ENCODE data around the gene CDC42BPB.

CDC42BPB gene

DNA sequence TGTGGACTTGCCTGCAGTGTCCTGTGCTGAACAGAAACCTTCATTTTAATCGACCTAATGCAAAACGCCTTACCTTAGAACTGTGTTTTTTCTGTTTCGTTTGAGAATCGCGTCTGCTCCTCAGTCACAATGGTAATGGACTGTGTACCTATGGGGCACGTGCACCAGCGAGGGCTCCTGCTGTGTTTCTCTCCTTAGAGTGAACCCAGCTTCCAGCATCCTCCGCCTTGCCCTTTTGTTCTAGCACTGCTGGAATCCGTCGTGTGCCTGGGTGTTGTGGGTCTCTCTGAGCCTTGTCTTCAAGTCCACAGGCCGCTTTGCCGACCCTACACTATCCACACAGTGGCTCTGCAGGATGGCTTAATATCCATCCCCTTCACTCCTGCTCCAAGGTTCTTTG lies 131.2 kb downstream of the CDC42BPB start:
- no peak for DNase-seq

DNA sequence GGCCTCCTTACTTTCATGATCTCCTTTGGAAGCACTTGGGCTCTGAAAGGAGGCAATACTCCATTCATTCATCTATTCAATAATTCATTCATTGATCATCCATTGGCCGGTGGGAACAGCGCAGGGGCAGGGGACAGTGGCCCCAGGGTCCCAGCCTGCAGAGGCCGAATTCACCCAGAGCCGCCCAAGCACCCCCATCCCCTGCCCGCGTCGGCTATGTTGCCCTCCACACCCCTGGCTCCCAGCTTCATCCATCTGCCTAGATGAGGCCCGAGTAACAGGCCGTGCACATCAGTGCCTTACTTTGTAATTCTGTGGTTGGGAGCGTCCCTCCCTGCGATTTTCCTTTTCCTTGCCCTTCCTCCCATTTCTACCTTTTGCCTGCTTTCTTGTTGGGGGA lies 131.7 kb downstream of the CDC42BPB start:
- no peak for DNase-seq

DNA sequence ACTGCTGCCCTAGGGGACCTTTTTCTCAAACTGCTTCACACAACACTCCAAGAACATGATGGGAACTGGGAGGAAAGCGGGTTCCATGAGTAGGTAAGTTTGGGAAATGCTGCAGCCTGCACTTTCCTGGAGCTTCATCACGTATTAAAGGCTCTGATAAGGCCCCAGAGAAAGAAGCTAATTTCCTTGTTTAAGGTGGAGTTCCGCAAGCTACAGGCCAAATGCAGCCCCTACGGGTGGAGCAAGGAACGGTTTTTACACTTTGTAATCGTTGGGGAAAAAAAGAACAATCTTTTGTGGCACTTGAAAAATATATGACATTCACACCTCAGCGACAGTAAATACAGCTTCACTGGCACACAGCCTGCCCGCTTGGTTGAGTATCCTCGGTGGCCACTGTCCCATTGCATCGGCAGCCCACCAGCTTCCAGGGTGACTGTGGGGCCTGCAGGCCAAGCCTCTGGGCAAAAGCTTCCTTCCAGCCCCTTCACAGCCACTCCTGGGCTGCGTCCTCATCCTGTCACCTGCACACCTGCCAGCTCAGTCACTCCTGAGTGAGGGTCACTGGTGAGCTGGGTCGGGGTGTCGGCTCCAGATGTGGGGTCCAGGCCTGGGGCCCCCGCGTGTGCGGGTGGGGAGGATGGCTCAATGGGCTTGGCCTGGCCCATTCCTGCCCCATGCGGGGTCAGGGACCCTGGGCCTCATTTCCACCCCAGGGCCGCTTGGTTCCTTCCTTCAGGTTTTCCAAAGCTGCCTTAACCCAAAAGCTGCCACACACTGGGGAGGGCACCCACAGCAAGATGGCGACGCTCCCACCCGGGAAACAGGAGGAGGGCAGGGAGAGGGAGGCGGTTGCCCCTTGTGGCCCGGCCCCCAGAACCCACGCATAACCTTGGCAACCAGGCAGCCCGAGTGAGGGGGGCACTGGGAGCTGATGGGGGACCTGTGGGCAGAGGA lies 132.4 kb downstream of the CDC42BPB start:
- no peak for DNase-seq

GRCh38 chr14:102923925-102924486 lies 133.3 kb downstream of the CDC42BPB start:
- DNase-seq: no peak

- DNase-seq: no peak
Observed at GRCh38 chr14:102923201-102923924, 134.0 kb downstream of the CDC42BPB start.

DNA sequence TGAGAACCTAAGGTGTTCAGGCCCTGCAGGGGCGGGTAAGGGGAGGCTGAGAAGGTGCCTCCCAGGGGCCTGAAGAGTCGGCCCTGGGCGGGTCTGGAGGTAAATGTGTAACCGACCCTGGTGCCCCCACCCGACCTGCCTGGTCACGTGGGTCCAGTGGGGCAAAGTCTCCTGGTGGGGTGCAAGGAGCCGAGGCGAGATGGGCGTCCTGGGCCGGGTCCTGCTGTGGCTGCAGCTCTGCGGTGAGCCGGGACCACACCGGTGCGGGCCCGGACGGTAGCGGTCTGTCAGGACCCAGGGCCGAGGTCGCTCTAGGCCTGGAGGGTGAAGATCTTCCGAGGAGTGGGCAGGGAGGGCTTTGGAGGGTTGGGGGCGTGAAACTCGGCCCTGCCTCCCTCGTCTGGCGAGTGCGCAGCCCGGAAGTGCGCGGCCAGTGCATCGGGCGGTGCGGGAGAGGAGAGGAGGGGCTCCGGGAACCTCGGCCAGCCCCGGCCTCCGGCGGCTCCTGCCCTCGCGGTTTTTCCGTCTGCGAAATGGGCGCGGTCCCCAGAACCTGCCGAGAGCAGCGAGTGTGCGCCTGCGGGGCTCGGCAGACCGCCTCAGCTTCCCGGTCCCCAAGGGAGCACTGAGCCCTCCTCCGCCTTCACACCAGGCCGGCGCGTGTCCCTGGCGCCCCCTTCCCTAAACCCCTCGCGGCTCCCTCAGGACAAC lies 134.7 kb downstream of the CDC42BPB start, which contains the start of gene AMN:
Gene AMN (plus strand): TSS at position 174 of the 711 bp plus-strand sequence. CDS start 26 bp downstream, at position 200.
- no peak for DNase-seq

GRCh38 chr14:102920998-102921304 lies 136.4 kb downstream of the CDC42BPB start:
- no peak for DNase-seq

GRCh38 chr14:102920273-102920997 lies 136.9 kb downstream of the CDC42BPB start:
- DNase-seq: no peak

GRCh38 chr14:102918438-102918837 lies 138.9 kb downstream of the CDC42BPB start:
- no peak for DNase-seq

DNA sequence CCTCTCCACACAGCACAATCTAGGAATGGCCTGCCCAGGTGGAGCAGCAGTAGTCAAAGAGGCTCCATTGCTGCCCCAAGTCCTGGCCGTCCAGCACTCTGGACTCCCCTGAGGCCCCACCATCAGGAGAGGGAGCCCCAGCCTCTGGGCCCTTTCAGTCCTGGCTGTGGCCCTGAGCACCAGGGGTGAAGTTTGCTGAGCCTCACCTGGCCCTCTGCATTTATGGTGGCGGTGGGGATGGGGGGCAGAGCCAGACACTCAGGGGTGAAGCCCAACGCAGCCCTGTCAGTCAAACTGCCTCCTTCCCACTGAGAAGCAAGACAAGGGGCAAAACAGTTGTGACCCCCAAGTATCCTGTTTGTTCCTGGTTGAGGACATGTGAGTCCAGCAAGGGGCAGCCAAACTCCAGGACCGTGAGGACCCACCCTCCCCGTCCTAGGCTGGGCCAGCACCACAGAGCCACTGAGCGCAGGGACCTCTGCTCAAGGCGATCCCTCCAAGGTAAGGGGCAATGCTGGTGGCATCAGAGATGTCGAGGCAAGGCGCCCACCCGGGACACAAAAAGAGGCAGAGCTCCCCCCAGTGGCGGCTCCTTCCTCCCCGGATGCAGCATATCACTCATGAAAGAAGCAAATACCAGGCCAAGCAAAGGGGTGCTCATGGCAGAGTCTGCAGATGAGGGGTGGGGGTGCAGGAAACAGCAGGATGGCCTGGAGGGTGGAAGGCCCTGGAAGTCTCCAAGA lies 139.7 kb downstream of the CDC42BPB start:
- peak; percentile 37 for DNase-seq

GRCh38 chr14:102917056-102917385 lies 140.3 kb downstream of the CDC42BPB start:
- DNase-seq: no peak

GRCh38 chr14:102916347-102917055 lies 140.8 kb downstream of the CDC42BPB start:
- no peak for DNase-seq

DNA sequence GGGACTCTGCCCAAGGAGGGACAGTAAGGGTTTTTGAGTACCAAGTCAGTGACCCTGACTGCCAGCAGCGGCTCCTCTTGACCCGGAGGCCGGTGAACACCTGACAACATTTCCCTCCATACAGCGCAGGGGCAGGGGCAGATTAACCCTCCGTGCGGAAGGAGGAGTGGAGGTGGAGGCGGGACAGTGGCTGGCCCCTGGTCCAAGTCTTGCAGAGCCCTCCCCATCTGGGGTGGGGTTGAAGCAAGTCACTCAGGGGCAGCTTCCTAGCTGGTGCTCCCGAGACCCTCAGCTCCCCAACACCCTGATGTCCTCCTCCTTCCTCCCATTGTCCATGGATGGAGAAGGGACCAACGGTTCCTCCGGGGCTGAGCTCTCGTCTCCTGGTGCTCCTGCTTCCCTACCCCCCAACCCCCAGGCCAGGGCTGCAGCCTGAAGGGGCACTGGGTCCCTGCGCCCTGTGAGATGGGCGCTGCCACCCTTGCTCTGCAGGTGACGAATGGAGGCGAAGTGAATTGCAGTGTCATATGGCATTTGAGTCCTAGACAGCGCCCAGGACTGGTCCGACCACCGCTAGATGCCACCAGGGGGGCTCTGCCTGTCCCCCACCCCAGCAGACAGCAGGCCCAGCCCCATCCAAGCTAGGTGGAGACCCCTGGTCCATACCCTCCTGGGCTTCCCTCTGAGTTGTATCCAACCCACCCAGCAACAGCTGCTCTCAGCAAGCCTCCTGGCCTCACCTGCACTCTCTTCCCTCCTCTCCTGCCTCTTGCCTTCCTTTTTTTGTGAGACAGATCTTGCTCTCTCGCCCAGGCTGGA lies 141.8 kb downstream of the CDC42BPB start:
- no peak for DNase-seq

- no peak for DNase-seq
Observed at GRCh38 chr14:102914474-102915291, 142.7 kb downstream of the CDC42BPB start.

DNA sequence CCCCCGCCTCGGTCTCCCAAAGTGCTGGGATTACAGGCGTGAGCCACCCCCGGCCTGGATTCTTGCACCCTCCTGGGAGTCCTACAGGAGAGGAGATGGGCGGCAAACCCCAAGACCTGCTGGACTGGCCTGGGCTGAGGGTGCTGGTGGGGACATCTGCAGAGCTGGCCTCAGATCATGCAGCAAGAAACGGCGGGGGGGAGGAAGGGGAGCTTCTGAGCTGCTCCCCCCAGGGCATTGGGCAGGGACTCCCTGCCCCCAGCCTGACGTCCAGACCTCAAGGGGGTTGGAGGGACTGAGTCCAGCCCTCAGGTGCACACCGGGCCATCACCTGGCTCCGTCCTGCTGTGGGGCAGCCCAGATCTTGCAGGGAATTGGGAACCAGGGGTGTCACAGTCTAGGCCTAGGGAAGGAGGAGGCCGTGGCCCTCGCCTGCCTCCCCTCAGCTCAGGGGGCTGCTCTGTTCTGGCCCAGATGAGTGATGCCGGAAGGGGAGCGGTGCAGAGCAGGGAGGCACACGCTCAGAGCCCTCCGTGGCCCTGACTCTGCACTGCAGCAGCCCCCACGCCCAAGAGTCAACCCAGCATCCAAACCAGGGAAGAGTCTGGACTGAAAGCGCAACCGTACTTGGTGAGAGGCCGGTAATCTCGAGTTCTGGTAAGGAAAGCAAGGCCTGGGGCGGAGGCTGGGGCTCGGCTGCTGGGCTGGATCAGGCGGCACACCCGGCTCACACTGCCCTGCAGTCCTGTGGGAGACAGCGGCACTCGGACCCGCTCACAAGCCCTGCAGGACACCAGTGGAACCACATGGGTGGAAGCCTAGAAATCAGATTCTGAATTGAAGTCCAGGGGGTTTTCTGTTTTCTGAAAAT lies 143.8 kb downstream of the CDC42BPB start:
- DNase-seq: no peak

GRCh38 chr14:102911991-102912761 lies 145.2 kb downstream of the CDC42BPB start:
- DNase-seq: no peak

- DNase-seq: no peak
Observed at GRCh38 chr14:102911541-102911951, 145.8 kb downstream of the CDC42BPB start.
